Bronchus fibroblast of lung (primary cell): Measurements from ENCODE around the gene TMEM35B. TPM values are rescaled to one million over a fixed set of nuclear protein-coding genes. Genes with fewer than 3 reads are reported as not detected.

Source experiments
- total RNA-seq: library from RNA; depleted of rRNA; stranded (reverse); fragments of >200 nt; gene quantifications from 2 replicates; pipeline ENCODE4 v1.2.3, GENCODE V29; 2015

TMEM35B gene
- total RNA-seq: 23.9 and 25.1 TPM in 2 replicates

DNA sequence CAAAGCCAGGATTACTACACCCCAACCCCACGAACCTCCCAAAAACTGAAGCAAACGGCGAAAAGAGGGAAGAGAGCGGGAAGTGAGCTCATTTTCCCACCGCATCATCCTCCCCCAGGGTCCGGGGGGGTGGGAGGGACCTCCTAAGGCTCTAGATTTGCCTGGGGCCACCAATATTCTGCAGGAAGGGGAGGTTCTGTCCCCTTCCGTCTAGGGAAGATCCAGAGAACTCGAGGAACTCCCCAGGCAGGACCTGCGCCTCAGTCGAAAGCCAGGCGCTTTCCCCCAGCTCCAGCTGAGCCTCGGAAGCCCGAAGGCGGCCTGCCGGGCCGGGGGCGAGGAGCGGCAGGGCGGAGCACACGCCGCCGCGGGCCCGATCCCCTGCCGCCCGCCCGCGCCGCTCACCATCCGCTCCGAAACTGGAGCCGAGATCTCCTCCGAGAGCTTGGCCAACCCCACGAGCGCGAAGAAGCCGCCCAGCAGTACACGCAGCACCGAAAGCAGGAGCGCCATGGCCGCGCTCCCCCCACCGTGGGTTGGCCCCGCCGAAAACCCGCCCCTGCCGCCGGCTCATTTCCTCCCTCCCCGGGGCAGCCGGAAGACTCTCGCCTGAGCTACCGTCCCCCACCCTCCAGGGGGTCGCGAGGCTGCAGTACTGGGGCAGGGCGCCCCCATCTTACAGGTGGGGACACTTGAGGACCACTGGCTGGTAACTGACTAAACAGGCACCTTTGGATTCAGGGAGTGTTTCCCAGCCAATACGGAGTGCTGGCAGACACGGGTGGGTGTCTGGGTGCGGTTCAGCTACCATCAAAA is at the start of gene TMEM35B:
TMEM35B (minus strand) TSS at position 555 of the 816 bp plus-strand sequence; CDS start at position 513, 42 bp downstream.

Other genes starting within 250 kb of the TMEM35B start
- gene GJB5, start 230.3 kb downstream of the TMEM35B start, total RNA-seq: not detected in 2 replicates
- not detected in 2 replicates for gene GJB4, start 225.6 kb downstream of the TMEM35B start, total RNA-seq
- not detected in 2 replicates for gene GJB3, start 204.1 kb downstream of the TMEM35B start, total RNA-seq
- gene GJA4, start 192.3 kb downstream of the TMEM35B start, total RNA-seq: not detected in 2 replicates
- gene SMIM12, start 125.6 kb downstream of the TMEM35B start, total RNA-seq: 28.6 and 32.6 TPM in 2 replicates
- under 0.01 and 0.45 TPM in 2 replicates for gene DLGAP3, start 55.7 kb downstream of the TMEM35B start, total RNA-seq
- gene ZMYM6, start 46.6 kb upstream of the TMEM35B start, total RNA-seq: 6.9 and 8.6 TPM in 2 replicates
- 9.4 and 13.3 TPM in 2 replicates for gene ZMYM1, start 94.0 kb upstream of the TMEM35B start, total RNA-seq
- 147 and 196 TPM in 2 replicates for gene SFPQ, start 207.8 kb upstream of the TMEM35B start, total RNA-seq